SKM-1 treated with dmso at 0.1 percent for 144 hours (cell line): ENCODE results near the gene TSSK3.
"Not testable (repeated sequence)": the region's sequence is repeated elsewhere in the genome, so short reads cannot be mapped to it uniquely, and the experiment has no call there.

ENCODE experiments used
- DNase-seq: peaks from one replicate; lab custom pipeline; 2025; ENCODE audit not compliant: unreplicated experiment; lab: John Stamatoyannopoulos, UW

Gene TSSK3

GRCh38 chr1:32337855-32338636 is 24.3 kb upstream of the TSSK3 start:
- peak; percentile 62 for DNase-seq

GRCh38 chr1:32338637-32339145 is 23.6 kb upstream of the TSSK3 start:
- DNase-seq, result no peak

GRCh38 chr1:32339363-32339978 is 22.9 kb upstream of the TSSK3 start:
- DNase-seq, result peak; percentile 80

- no peak for DNase-seq
These were observed 21.1 kb upstream of the TSSK3 start for GRCh38 chr1:32341186-32341757.

- no peak for DNase-seq
These were observed 20.4 kb upstream of the TSSK3 start for GRCh38 chr1:32341971-32342370.

DNA sequence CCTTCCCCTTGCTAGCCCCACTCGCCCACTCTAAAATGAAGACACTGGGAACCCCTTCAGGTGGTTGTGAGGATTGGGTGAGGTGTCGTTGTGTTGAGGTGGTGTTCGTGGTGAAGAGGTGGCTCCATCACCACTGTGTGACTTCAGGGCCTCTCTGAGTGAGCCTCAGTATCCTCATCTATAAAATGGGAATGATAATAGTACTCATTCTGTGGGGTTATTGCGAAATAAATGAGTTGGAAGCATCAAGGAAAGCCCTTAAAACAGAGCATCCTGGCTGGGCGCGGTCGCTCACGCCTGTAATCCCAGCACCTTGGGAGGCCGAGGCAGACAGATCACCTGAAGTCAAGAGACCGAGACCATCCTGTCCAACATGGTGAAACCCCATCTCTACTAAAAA is 19.6 kb upstream of the TSSK3 start:
- DNase-seq, result no peak

- DNase-seq, result no peak
These were observed 17.0 kb upstream of the TSSK3 start for GRCh38 chr1:32345289-32345827.

GRCh38 chr1:32346532-32347157 is 15.7 kb upstream of the TSSK3 start:
- DNase-seq, result no peak

GRCh38 chr1:32349211-32349708 is 13.1 kb upstream of the TSSK3 start:
- DNase-seq, result peak; percentile 76

DNA sequence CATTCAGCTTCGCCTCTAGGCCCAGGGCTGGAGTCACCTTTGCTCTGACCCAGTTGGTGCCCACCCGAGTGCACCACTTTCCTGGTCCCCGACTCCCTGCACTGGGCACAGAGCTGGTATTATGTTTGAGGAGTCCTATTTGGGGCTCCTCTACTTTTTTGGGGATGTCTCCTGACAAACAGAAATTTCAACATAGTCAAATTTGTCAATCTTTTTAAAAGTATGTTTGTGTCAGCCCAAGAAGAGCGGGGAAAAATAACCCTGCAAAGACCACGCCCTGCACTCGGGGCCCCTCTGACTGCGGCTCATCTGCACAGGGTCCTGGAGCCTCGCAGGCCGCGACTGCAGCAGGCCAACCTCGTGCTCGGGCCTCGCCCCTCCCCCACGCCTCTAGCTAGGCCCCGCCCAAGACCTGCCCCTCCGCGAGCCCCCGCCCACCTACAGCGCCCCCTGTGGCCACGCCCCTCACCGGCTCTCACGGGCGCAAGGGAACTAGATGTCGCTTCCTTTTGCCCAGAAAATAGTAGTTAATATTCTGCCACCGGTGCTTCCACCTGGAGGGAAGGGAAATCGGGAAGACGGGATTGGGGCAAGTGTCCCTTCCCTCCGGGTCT is 11.4 kb upstream of the TSSK3 start:
- peak; percentile 64 for DNase-seq

GRCh38 chr1:32351399-32352238 is 10.7 kb upstream of the TSSK3 start:
- DNase-seq, result peak; percentile 64

DNA sequence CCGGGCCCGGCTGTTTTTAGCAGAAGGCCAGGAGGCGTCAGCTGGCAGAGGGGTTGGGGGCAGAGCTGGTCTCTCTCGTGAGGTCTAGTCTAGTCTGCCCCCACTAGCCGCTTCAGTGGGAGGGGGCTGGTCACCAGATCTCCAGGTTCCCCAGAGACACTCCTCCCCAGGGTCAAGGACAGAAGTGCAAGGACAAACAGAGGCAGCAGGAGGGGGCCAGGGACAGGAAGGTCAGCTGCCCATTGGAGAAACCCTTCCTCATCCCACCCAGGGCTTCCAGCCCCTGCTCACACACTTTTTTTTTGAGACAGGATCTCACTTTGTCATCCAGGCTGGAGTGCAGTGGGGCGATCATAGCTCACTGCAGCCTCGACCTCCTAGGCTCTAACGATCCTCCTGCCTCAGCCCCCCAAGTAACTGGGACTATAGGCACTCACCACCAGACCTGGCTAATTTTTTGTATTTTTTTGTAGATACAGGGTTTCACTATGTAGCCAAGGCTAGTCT is 10.0 kb upstream of the TSSK3 start:
- no peak for DNase-seq

DNA sequence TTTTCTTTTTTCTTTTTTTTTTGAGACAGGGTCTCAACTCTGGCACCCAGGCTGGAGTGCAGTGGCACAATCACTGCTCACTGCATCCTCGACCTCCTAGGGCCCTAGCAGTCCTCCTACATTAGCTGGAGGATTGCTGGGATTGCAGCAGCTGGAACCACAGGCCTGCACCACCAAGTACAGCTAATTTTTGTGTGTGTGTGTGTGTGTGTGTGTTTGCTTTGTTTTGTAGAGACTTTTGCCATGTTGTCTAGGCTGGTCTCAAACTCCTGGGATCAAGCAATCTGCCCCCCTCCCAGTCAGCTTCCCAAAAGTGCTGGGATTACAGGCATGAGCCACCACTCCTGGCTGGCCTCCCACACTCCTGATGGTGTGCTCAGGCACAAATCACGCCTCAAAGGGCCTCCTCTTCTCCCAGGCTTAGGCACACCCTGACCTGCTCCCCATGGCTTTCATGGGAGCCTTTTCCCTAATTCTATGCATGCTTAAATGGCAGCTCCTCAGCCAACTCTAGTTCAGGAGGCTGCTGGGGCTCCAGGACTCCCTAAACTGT is 9.4 kb upstream of the TSSK3 start:
- DNase-seq, result no peak

DNA sequence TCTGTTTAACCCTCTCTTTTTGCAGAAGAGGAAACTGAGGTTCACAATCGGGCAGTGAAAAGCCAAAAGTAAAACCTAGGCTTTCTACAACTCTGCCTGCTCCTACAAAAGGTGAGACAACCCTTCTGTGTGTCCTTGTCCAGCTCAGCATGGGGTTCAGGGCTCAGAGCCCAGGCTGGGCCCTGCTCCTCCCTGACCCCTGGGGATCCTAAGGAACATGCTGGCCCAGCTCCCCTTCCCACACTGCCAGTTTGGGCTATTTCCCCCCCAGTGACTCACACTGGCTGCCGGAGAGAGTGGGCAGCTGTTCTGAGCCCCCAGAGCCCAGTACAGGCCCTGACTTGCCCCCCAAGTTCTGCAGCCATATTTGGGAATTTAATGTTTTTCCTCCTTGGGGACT is 8.9 kb upstream of the TSSK3 start:
- no peak for DNase-seq

DNA sequence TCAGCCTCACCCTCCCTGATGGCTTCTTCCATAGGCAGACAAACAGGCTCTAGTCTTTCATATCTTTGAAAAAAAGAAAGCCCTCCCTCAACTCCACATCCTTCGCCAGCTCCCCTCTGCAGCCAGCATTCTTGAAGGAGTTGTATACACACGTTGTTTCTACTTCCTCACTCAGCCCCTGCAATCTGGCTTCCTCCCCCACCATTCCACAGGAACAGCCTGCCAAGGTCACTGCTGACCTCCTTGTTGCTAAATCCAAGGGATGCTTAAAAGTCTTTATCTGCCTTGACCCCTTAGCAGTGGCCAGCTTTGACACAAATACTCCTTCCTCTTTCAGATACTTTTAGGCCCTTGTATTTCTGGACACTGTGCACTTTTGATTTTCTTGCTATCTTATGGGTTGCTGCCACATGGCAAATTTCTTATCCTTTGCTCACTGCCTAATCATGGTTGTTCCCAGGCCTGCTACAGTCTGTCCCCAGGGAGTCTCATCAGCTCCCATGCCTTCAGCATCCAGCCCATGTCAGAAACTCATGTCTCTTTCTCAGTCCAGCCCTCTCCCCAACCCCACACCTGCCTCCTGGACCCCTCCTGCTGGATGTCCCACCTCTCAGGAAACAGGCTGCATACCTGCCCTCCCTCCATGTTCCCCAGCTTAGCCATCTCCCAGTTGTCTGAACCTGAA is 8.3 kb upstream of the TSSK3 start:
- DNase-seq, result peak; percentile 40

DNA sequence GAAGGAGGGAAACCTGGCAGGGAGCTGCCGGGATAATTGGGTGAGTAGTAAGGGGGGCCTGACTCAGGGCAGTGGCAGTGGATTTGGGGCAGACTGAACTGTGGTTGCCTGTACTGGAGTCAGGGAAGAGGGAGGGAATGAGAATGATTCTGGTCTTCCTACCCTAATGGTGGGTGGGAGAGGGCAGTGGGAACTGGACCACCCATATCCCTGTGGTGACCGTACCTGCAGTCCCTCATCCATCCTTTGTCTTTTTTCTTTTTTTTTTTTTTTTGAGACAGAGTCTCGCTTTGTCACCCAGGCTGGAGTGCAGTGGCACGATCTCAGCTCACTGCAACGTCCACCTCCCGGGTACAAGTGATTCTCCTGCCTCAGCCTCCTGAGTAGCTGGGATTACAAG is 6.6 kb upstream of the TSSK3 start:
- not testable (repeated sequence) for DNase-seq

DNA sequence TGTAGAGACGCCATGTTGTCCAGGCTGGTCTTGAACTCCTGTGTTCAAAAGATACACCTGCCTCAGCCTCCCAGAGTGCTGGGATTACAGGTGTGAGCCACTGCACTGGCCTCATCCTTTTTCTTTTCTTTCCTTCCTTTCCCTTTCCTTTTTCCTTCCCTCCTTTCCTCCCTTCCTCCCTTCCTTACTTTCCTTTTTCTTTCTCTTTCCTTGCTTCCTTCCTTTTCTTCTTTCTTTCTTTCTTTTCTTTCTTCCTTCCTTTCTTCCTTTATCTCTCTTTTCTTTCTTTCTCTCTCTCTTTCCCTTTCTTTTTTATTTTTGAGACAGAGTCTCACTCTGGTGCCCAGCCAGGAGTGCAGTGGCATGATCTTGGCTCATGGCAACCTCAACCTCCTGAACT is 5.9 kb upstream of the TSSK3 start:
- DNase-seq, result no peak

DNA sequence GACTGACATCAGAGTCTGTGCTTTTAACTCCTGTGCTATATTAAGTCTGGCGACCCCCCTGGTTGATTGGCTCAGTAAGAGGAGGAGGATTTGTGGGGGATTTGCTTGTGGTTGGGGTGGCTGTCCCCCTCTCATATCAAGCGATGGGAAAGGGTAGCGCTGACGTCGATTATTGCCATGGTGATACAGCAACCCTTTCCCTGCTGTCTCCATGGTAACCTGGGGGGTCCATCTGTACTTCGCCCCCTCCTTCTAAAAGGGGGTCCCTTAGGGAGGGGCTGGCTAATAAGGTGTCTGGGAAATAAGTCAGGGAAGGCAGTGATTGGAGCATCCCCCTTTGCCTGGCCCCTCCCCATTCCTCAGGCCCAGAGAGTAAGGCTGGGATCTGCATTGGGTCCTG is 4.7 kb upstream of the TSSK3 start:
- no peak for DNase-seq

- DNase-seq, result no peak
These were observed 3.9 kb upstream of the TSSK3 start for GRCh38 chr1:32358435-32358834.
